HepG2 (cell line): ENCODE measurements around the gene ELOVL2. TPM values are rescaled to one million over a fixed set of nuclear protein-coding genes. Genes with fewer than 3 reads are reported as not detected.

Source experiments
- ATAC-seq: fragments of 200-7000 bp; cut with Tn5 transposase; 3 replicates; pipeline ENCODE4 v1.9.1; 2020; ENCODE audit warnings: mild to moderate bottlenecking, moderate library complexity
- BruUV-seq: library from RNA; stranded (reverse); fragments of 400-500 nt; replicated peaks from 2 replicates; lab custom pipeline; 2021; lab: Mats Ljungman, UMichigan
- CTCF ChIA-PET: fragments of 300-600 bp; formaldehyde crosslinking; extraction: SDS; loops from one replicate; lab custom pipeline; 2021; ENCODE audit warnings: low total read pairs, inconsistent platforms, low intra/inter-chr PET ratio; lab: Yijun Ruan, JAX
- POLR2A ChIA-PET: fragments of 350-600 bp; sonication (Branson Sonifier 250); formaldehyde crosslinking; loops from one replicate; lab custom pipeline; 2020; ENCODE audit warnings: antibody characterized with exemption, inconsistent platforms; lab: Yijun Ruan, JAX
- DNase-seq: peaks from one replicate; pipeline ENCODE4 v3.0.0-alpha.2; 2015; ENCODE audit warnings: low spot score
- FAIRE-seq: peaks from 3 replicates; lab custom pipeline; 2011; peaks lifted over from hg19 to GRCh38; lab: Jason Lieb, UNC
- H2AFZ ChIP-seq: one replicate; pipeline ENCODE4 v1.6.1; 2011; ENCODE audit warnings: low read length, inconsistent platforms
- H3K27ac ChIP-seq: fragments of 300-600 bp; 3 replicates; pipeline ENCODE4 v1.8.0; 2011; ENCODE audit warnings: mixed run types, mild to moderate bottlenecking, mixed read lengths, low read length, inconsistent platforms; ENCODE audit not compliant: insufficient read depth; ENCODE audit errors: extremely low read length
- H3K27me3 ChIP-seq, 2 experiments: fragments of 200-600 bp in 1 of 2; 2 replicates in 1 of 2; 3 replicates in 1 of 2; pipeline versions ENCODE4 v1.6.0 to v1.8.0; 2011; ENCODE audit warnings: low read length in 2 of 2, mild to moderate bottlenecking in 2 of 2, moderate library complexity in 2 of 2, inconsistent platforms in 1 of 2; ENCODE audit not compliant: insufficient read depth in 2 of 2, control insufficient read depth in 1 of 2
- H3K36me3 ChIP-seq, 2 experiments: fragments of 200-600 bp in 1 of 2; replicated peaks in 1 of 2; 2 replicates in 1 of 2; 3 replicates in 1 of 2; pipeline versions ENCODE4 v1.5.1 to v1.8.0; 2011; ENCODE audit warnings: low read length in 2 of 2, inconsistent platforms in 1 of 2; ENCODE audit not compliant: insufficient read depth in 2 of 2, control insufficient read depth in 1 of 2
- H3K4me1 ChIP-seq: 2 replicates; pipeline ENCODE4 v1.5.1; 2012; ENCODE audit warnings: low read length, inconsistent platforms; ENCODE audit not compliant: insufficient read depth
- H3K4me2 ChIP-seq: 2 replicates; pipeline ENCODE4 v1.6.0; 2011; ENCODE audit warnings: low read depth, low read length, inconsistent platforms
- H3K4me3 ChIP-seq, 3 experiments: fragments of 200-600 bp in 1 of 3; sonication (generic), shearing (Covaris generic) in 1 of 3; replicated peaks in 1 of 3; 2 replicates each; pipeline ENCODE4 v1.5.1; 2011 to 2016; ENCODE audit warnings: low read length in 3 of 3, inconsistent platforms in 2 of 3, low read depth in 2 of 3, mild to moderate bottlenecking in 2 of 3, control low read depth in 1 of 3, mixed read lengths in 1 of 3; ENCODE audit not compliant: insufficient read depth in 1 of 3
- H3K79me2 ChIP-seq: one replicate; pipeline ENCODE4 v1.6.1; 2011; ENCODE audit warnings: low read length, inconsistent platforms; ENCODE audit not compliant: insufficient read depth
- H3K9ac ChIP-seq: 2 replicates; pipeline ENCODE4 v1.6.0; 2011; ENCODE audit warnings: mild to moderate bottlenecking, low read depth, low read length, inconsistent platforms; ENCODE audit not compliant: insufficient read depth
- H3K9me3 ChIP-seq: 2 replicates; pipeline ENCODE4 v1.5.1; 2012; ENCODE audit warnings: mild to moderate bottlenecking, low read length
- H4K20me1 ChIP-seq: 2 replicates; pipeline ENCODE4 v1.6.0; 2011; ENCODE audit warnings: inconsistent platforms, mild to moderate bottlenecking, low read length, moderate library complexity; ENCODE audit not compliant: insufficient read depth
- CREM ChIP-seq, 2 experiments: sonication (generic) in 1 of 2; formaldehyde crosslinking in 1 of 2; IDR thresholded peaks; 2 replicates each; pipeline versions ENCODE4 v1.4.0 to v1.6.1; 2016 to 2020; ENCODE audit warnings: antibody characterized with exemption in 1 of 2, mild to moderate bottlenecking in 1 of 2, missing genetic modification reagents in 1 of 2
- GATAD1 ChIP-seq: IDR thresholded peaks from 2 replicates; pipeline ENCODE4 v1.6.1; 2016; ENCODE audit warnings: missing genetic modification reagents, missing compliant biosample characterization
- PRDM4 ChIP-seq: sonication (generic); formaldehyde crosslinking; IDR thresholded peaks from 2 replicates; pipeline ENCODE4 v1.9.0; 2021; ENCODE audit warnings: missing genetic modification reagents, borderline replicate concordance
- RFXAP ChIP-seq: sonication (generic); formaldehyde crosslinking; IDR thresholded peaks from 2 replicates; pipeline ENCODE4 v1.4.0; 2020; ENCODE audit warnings: missing genetic modification reagents, borderline replicate concordance
- ZFP36L2 ChIP-seq: sonication (generic); formaldehyde crosslinking; IDR thresholded peaks from 2 replicates; pipeline ENCODE4 v1.4.0; 2020; ENCODE audit warnings: missing genetic modification reagents
- ZIK1 ChIP-seq: sonication (generic); formaldehyde crosslinking; IDR thresholded peaks from 2 replicates; pipeline ENCODE4 v1.5.0; 2020; ENCODE audit warnings: mild to moderate bottlenecking, low read depth, missing genetic modification reagents, borderline replicate concordance
- ZNF614 ChIP-seq: IDR thresholded peaks from 2 replicates; pipeline ENCODE4 v1.6.1; 2018; ENCODE audit warnings: missing biosample characterization, missing genetic modification reagents, inconsistent platforms, borderline replicate concordance
- WGBS: methylation state at CpG from one replicate; pipeline ENCODE4 v1.1.6; 2017; ENCODE audit warnings: low lambda C conversion rate; 5-methylcytosine and 5-hydroxymethylcytosine counted together
- in situ Hi-C: cut with HindIII; loops from 2 replicates; pipeline ENCODE4 v1.10.0; 2017; ENCODE audit warnings: low pct_unique_long_range_greater_than_20kb; ENCODE audit not compliant: extremely low pct_ligation_motif_present
- intact Hi-C: fragments of 100-400 bp; cut with micrococcal nuclease; formaldehyde crosslinking; loops from one replicate; pipeline ENCODE4 v1.10.0; 2022; ENCODE audit not compliant: unreplicated experiment
- polyA plus RNA-seq, 8 experiments: library from polyadenylated mRNA; depleted of rRNA in 3 of 8; stranded (reverse) in 7 of 8; unstranded in 1 of 8; fragments of >200 nt; fragmentation: Illumina TruSeq in 4 of 8; extraction: Trizol in 4 of 8; gene quantifications; 2 replicates each; pipeline versions ENCODE4 v1.2.1 to v1.2.3, GENCODE V29; 2011 to 2016; ENCODE audit warnings: low read depth in 4 of 8, missing spikeins in 1 of 8, mixed read lengths in 1 of 8; ENCODE audit not compliant: insufficient read depth in 1 of 8
- total RNA-seq, 5 experiments: library from RNA; depleted of rRNA; stranded (reverse); fragments of >200 nt; fragmentation: Illumina TruSeq; extraction: Trizol; gene quantifications; 2 replicates each; pipeline ENCODE4 v1.2.3, GENCODE V29; 2016; ENCODE audit warnings: low read depth in 1 of 5

Gene ELOVL2
- total and polyA plus RNA-seq, 2 of the 13 experiments (the other 11 are each of a cell fraction or from before 2014, with no cell fraction given) = 43.6 to 65.4 TPM

GRCh38 chr6:11072101-11072500 is 28.0 kb upstream of the ELOVL2 start:
- no peaks in the 10 kb centered on the region for H4K20me1 ChIP-seq
- 78% methylated on average over 4 of the region's 4 CpGs for WGBS
- no TSS peak for BruUV-seq
- no peak overlapping the region for H3K27ac ChIP-seq
- POLR2A ChIA-PET = no interaction called here
- ATAC-seq = no peak
- H2AFZ ChIP-seq = no peak overlapping the region
- in situ Hi-C loops = loop anchor here (25.0 kb wide), 1 partner anchor 585 kb away; no protein-coding TSS in a partner anchor
- H3K9ac ChIP-seq = no peak overlapping the region
- no peak overlapping the region for H3K4me3 ChIP-seq
- FAIRE-seq = no peak
- H3K79me2 ChIP-seq = no peaks in the 10 kb centered on the region
- no peak overlapping the region for H3K4me2 ChIP-seq
- intact Hi-C loops = no loop called here
- H3K9me3 ChIP-seq = no peaks in the 10 kb centered on the region
- CTCF ChIA-PET = interaction anchor here (2.2 kb wide), 1 partner anchor 121 kb away, joined by 9 read pairs; no protein-coding TSS in a partner anchor
- no peak for TF ChIP-seq ZNF614 (CRISPR knock-in tag)
- no peak for DNase-seq
- peaks cover 24% of the 10 kb centered on the region for H3K4me1 ChIP-seq
- no peaks in the 10 kb centered on the region for H3K36me3 ChIP-seq
- no peaks in the 10 kb centered on the region; a peak in 1 of 5 replicates for H3K27me3 ChIP-seq

- FAIRE-seq (no peak), DNase-seq (no peak), ATAC-seq (no peak)
- WGBS = 60% methylated on average over 2 of the region's 2 CpGs
- Histone ChIP-seq H3K4me1 (peaks cover 47% of the 10 kb centered on the region), H4K20me1 (no peaks in the 10 kb centered on the region), H3K79me2 (no peaks in the 10 kb centered on the region), H3K9ac (no peak overlapping the region), H3K27me3 (no peaks in the 10 kb centered on the region; a peak in 1 of 5 replicates), H3K27ac (no peak overlapping the region), H3K36me3 (no peaks in the 10 kb centered on the region), H3K4me3 (no peak overlapping the region), H2AFZ (no peak overlapping the region), H3K4me2 (no peak overlapping the region), H3K9me3 (no peaks in the 10 kb centered on the region)
- intact Hi-C loops = loop anchor here (1.0 to 2.0 kb wide), 3 partner anchors 118 to 505 kb away; no protein-coding TSS in a partner anchor
- in situ Hi-C loops = loop anchor here (5.0 to 25.0 kb wide), 2 partner anchors 117 to 582 kb away; no protein-coding TSS in a partner anchor
- no peak for TF ChIP-seq RFXAP (CRISPR knock-in tag)
- TF ChIP-seq PRDM4 = no peak
- no peak for TF ChIP-seq GATAD1
- no peak for TF ChIP-seq ZFP36L2 (CRISPR knock-in tag)
- no peak for TF ChIP-seq ZIK1 (CRISPR knock-in tag)
- TF ChIP-seq CREM (IDR thresholded peaks at IDR 0.05) = no peak
- no peak for TF ChIP-seq CREM (CRISPR knock-in tag; IDR thresholded peaks at IDR 0.05)
- CTCF ChIA-PET = interaction anchor here (1.3 to 4.2 kb wide), 4 partner anchors 25 to 427 kb away, joined by 5 to 130 read pairs (median 22); partner anchors contain the start of gene ELOVL2
- BruUV-seq = no TSS peak
- POLR2A ChIA-PET = no interaction called here
Measured at GRCh38 chr6:11069760-11070159, 25.7 kb upstream of the ELOVL2 start.
